ENCODE data around the gene SLC17A1. TPM values are rescaled to one million over a fixed set of nuclear protein-coding genes. Genes with fewer than 3 reads are reported as not detected.

SLC17A1 gene
- total RNA-seq, 2 experiments from 2014 or later, result not detected

DNA sequence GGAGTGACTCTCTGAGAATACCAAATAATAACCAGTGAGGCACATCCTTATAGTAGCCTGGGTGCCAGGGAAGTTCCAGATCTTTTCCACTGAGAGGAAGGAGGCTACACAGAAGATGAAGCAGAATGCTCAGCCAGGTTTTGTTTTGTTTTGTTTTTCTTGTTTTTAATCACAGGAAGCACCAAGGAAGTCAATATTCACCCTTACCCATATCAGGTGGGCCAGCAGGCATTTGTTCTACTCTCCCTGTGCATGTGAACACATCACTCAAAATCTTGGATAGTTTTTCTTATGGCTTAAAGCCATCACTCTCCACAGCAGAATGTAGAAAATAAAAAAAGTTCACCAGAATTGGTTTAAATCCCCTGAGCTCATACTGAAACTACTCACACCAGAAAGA is 10.5 kb downstream of the SLC17A1 start:
- Mint-ChIP-seq H3K9me3 (peaks cover 5% of the 10 kb centered on the region), H3K36me3 (ENCODE audit: low read depth) (peaks cover 2% of the 10 kb centered on the region), H3K27ac (no peak overlapping the region), H3K4me3 (no peak overlapping the region), H3K4me1 (ENCODE audit: low read depth) (peaks cover 4% of the 10 kb centered on the region), H3K27me3 (ENCODE audit: low read depth) (peaks cover 15% of the 10 kb centered on the region)
- DNase-seq, result no peak
- intact Hi-C loops (cut with micrococcal nuclease), result no loop called here
- CTCF ChIA-PET, result interaction anchor here (0.7 to 1.8 kb wide), 2 partner anchors 33 to 105 kb away, joined by 3 to 5 read pairs; no protein-coding TSS in a partner anchor

DNA sequence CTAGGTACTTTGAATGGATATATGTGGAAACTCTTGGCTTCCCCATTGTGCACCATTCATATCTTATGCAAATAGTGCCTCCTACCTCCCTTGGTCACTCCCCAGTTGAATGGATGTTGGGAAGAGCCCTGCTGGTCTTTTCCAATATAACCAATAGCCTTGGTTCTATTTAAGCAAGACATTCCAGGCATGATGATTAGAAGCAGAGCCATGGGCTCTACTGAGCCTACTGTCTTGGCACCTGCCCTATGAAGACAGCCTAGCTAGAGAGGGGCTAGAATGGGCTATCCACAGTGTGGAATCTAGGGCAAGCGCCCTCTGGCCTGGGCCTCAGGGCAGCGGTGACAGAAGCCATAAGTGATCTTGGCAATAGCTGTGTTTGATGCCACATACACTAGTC is 15.6 kb downstream of the SLC17A1 start:
- intact Hi-C loops (cut with micrococcal nuclease), result no loop called here
- Mint-ChIP-seq H3K9me3 (no peaks in the 10 kb centered on the region), H3K4me1 (ENCODE audit: low read depth) (peaks cover 1% of the 10 kb centered on the region), H3K4me3 (no peak overlapping the region), H3K27me3 (ENCODE audit: low read depth) (peaks cover 3% of the 10 kb centered on the region), H3K27ac (no peak overlapping the region), H3K36me3 (ENCODE audit: low read depth) (no peaks in the 10 kb centered on the region)
- CTCF ChIA-PET, result interaction anchor here (1.3 to 1.8 kb wide), 2 partner anchors 27 to 187 kb away, joined by 4 to 6 read pairs; no protein-coding TSS in a partner anchor
- no peak for DNase-seq

- no peak overlapping the region for H3K27ac Mint-ChIP-seq
- no peaks in the 10 kb centered on the region for H3K9me3 Mint-ChIP-seq
- DNase-seq, result no peak
- H3K27me3 Mint-ChIP-seq (ENCODE audit: low read depth), result peaks cover 4% of the 10 kb centered on the region
- H3K36me3 Mint-ChIP-seq (ENCODE audit: low read depth), result no peaks in the 10 kb centered on the region
- H3K4me1 Mint-ChIP-seq (ENCODE audit: low read depth), result no peaks in the 10 kb centered on the region
- intact Hi-C loops (cut with micrococcal nuclease), result no loop called here
- no peak overlapping the region for H3K4me3 Mint-ChIP-seq
- CTCF ChIA-PET, result interaction anchor here (0.6 to 1.3 kb wide), 2 partner anchors 26 to 28 kb away, joined by 4 read pairs; no protein-coding TSS in a partner anchor
Measured at GRCh38 chr6:25815194-25815593, 16.7 kb downstream of the SLC17A1 start.

GRCh38 chr6:25804804-25805203 is 27.0 kb downstream of the SLC17A1 start:
- H3K36me3 Mint-ChIP-seq (ENCODE audit: low read depth), result no peaks in the 10 kb centered on the region
- H3K27ac Mint-ChIP-seq, result no peak overlapping the region
- intact Hi-C loops (cut with micrococcal nuclease), result no loop called here
- H3K4me3 Mint-ChIP-seq, result no peak overlapping the region
- CTCF ChIA-PET, result interaction anchor here (1.2 kb wide), 1 partner anchor 50 kb away, joined by 3 read pairs; the partner anchor contains the start of gene SLC17A4
- no peaks in the 10 kb centered on the region for H3K9me3 Mint-ChIP-seq
- DNase-seq, result no peak
- H3K4me1 Mint-ChIP-seq (ENCODE audit: low read depth), result no peaks in the 10 kb centered on the region
- peaks cover 27% of the 10 kb centered on the region for H3K27me3 Mint-ChIP-seq (ENCODE audit: low read depth)

- Mint-ChIP-seq H3K4me3 (no peak overlapping the region), H3K27me3 (ENCODE audit: low read depth) (peaks cover 18% of the 10 kb centered on the region), H3K36me3 (ENCODE audit: low read depth) (no peaks in the 10 kb centered on the region), H3K9me3 (no peaks in the 10 kb centered on the region), H3K4me1 (ENCODE audit: low read depth) (no peaks in the 10 kb centered on the region), H3K27ac (no peak overlapping the region)
- no peak for DNase-seq
- CTCF ChIA-PET, result no interaction called here
- intact Hi-C loops (cut with micrococcal nuclease), result no loop called here
Measured at GRCh38 chr6:25801436-25801835, 30.4 kb downstream of the SLC17A1 start.

DNA sequence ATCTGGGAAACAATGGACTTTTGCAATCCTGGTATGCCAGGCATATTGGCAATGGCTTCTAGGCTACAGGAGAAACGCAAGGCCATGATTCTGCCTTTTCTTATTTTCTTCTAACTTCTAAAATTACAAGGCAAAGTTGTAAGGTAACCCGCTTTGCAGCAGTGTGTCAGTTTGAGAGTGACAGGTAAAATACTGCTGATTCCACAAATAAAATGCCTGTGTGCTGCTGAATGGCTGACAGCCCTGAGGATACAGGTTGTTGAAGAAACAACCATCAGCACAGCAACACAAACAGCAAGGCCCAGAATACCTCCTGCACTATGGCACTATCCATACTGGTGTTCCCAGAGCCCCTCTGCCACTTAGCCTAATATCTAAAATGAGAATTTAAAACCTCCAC is 37.1 kb downstream of the SLC17A1 start:
- CTCF ChIA-PET, result interaction anchor here (0.6 kb wide), 1 partner anchor 64 kb away, joined by 3 read pairs; no protein-coding TSS in a partner anchor
- H3K36me3 Mint-ChIP-seq (ENCODE audit: low read depth), result no peaks in the 10 kb centered on the region
- no peaks in the 10 kb centered on the region for H3K4me1 Mint-ChIP-seq (ENCODE audit: low read depth)
- no peak overlapping the region for H3K27ac Mint-ChIP-seq
- H3K4me3 Mint-ChIP-seq, result no peak overlapping the region
- intact Hi-C loops (cut with micrococcal nuclease), result no loop called here
- no peaks in the 10 kb centered on the region for H3K9me3 Mint-ChIP-seq
- no peak for DNase-seq
- H3K27me3 Mint-ChIP-seq (ENCODE audit: low read depth), result no peaks in the 10 kb centered on the region

DNA sequence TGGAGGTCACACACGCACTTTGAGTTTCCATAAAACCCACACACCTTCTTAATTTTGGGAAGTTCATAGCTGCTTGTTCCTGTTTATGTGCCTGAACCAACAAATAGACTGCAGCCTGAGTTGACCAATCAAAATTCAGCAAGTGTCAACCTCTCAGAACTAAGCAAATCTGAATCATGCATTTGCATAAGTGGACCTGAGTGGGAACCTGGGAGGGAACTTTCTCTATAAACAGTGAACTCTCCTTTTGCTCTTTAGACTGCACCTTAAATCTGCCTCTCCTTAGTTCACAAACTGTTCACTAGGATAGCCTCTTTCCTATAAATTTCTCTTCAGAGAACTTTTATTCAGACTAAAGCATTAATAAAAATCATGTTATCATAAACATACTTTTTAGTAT is 37.9 kb downstream of the SLC17A1 start:
- no peak for DNase-seq
- CTCF ChIA-PET, result interaction anchor here (0.6 kb wide), 1 partner anchor 224 kb away, joined by 3 read pairs; a partner anchor contains a TSS
- Mint-ChIP-seq H3K27ac (no peak overlapping the region), H3K4me1 (ENCODE audit: low read depth) (no peaks in the 10 kb centered on the region), H3K27me3 (ENCODE audit: low read depth) (no peaks in the 10 kb centered on the region), H3K9me3 (no peaks in the 10 kb centered on the region), H3K36me3 (ENCODE audit: low read depth) (no peaks in the 10 kb centered on the region), H3K4me3 (no peak overlapping the region)
- intact Hi-C loops (cut with micrococcal nuclease), result no loop called here

GRCh38 chr6:25792016-25792415 is 39.8 kb downstream of the SLC17A1 start:
- no peaks in the 10 kb centered on the region for H3K36me3 Mint-ChIP-seq (ENCODE audit: low read depth)

GRCh38 chr6:25789475-25789874 is 42.4 kb downstream of the SLC17A1 start:
- Mint-ChIP-seq H3K4me3 (no peak overlapping the region), H3K4me1 (ENCODE audit: low read depth) (no peaks in the 10 kb centered on the region), H3K27me3 (ENCODE audit: low read depth) (no peaks in the 10 kb centered on the region), H3K9me3 (no peaks in the 10 kb centered on the region), H3K27ac (no peak overlapping the region), H3K36me3 (ENCODE audit: low read depth) (no peaks in the 10 kb centered on the region)
- no peak for DNase-seq
- intact Hi-C loops (cut with micrococcal nuclease), result loop anchor here (2.0 kb wide), 2 partner anchors 93 to 101 kb away; no protein-coding TSS in a partner anchor
- CTCF ChIA-PET, result interaction anchor here (0.6 to 2.3 kb wide), 16 partner anchors 10 to 237 kb away, joined by 3 to 15 read pairs (median 4); a partner anchor contains a TSS

More at GRCh38 chr6:25792016-25792415, 39.8 kb downstream of the SLC17A1 start:
- CTCF ChIA-PET, result no interaction called here
- no peak overlapping the region for H3K27ac Mint-ChIP-seq
- no peaks in the 10 kb centered on the region for H3K9me3 Mint-ChIP-seq
- H3K4me1 Mint-ChIP-seq (ENCODE audit: low read depth), result no peaks in the 10 kb centered on the region
- H3K4me3 Mint-ChIP-seq, result no peak overlapping the region
- H3K27me3 Mint-ChIP-seq (ENCODE audit: low read depth), result no peaks in the 10 kb centered on the region
- DNase-seq, result no peak
- intact Hi-C loops (cut with micrococcal nuclease), result no loop called here

- Mint-ChIP-seq H3K4me3 (no peak overlapping the region), H3K9me3 (no peaks in the 10 kb centered on the region), H3K36me3 (ENCODE audit: low read depth) (no peaks in the 10 kb centered on the region), H3K4me1 (ENCODE audit: low read depth) (no peaks in the 10 kb centered on the region), H3K27ac (no peak overlapping the region), H3K27me3 (ENCODE audit: low read depth) (no peaks in the 10 kb centered on the region)
- intact Hi-C loops (cut with micrococcal nuclease), result loop anchor here (1.0 to 2.0 kb wide), 4 partner anchors 94 to 204 kb away; no protein-coding TSS in a partner anchor
- CTCF ChIA-PET, result interaction anchor here (0.7 to 2.3 kb wide), 24 partner anchors 9 to 238 kb away, joined by 3 to 15 read pairs (median 4); partner anchors contain the start of gene TRIM38
- DNase-seq, result peak; percentile 73
Measured at GRCh38 chr6:25788305-25788922, 43.4 kb downstream of the SLC17A1 start.

- no peaks in the 10 kb centered on the region for H3K4me1 Mint-ChIP-seq (ENCODE audit: low read depth)
- CTCF ChIA-PET, result interaction anchor here (0.6 to 2.2 kb wide), 8 partner anchors 28 to 235 kb away, joined by 3 to 14 read pairs (median 4); no protein-coding TSS in a partner anchor
- H3K27me3 Mint-ChIP-seq (ENCODE audit: low read depth), result no peaks in the 10 kb centered on the region
- no peak overlapping the region for H3K4me3 Mint-ChIP-seq
- H3K9me3 Mint-ChIP-seq, result no peaks in the 10 kb centered on the region
- intact Hi-C loops (cut with micrococcal nuclease), result no loop called here
- H3K27ac Mint-ChIP-seq, result no peak overlapping the region
- no peak for DNase-seq
- no peaks in the 10 kb centered on the region for H3K36me3 Mint-ChIP-seq (ENCODE audit: low read depth)
Measured at GRCh38 chr6:25787428-25787827, 44.4 kb downstream of the SLC17A1 start.

DNA sequence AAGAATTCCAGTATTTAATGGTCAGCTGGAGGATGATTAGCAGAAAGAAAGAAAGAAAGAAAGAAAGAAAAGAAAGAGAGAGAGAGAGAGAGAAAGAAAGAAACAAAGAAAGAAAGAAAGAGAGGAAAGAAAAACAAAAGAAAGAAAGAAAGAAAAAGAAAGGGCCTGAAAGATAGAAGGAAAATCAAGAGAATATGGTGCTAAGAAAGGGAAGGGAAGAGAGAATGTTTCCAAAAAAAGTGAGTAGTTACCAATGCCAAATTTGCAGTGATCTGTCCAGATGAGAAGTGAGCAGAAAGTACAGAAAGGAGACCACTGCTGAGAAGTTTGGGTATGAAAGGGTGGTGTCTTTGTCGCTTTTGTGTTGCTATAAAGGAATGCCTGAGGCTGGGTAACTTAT is 50.7 kb downstream of the SLC17A1 start:
- Mint-ChIP-seq H3K9me3 (no peaks in the 10 kb centered on the region), H3K4me3 (no peak overlapping the region), H3K36me3 (ENCODE audit: low read depth) (no peaks in the 10 kb centered on the region), H3K27me3 (ENCODE audit: low read depth) (peaks cover 2% of the 10 kb centered on the region), H3K4me1 (ENCODE audit: low read depth) (peaks cover 16% of the 10 kb centered on the region), H3K27ac (no peak overlapping the region)
- intact Hi-C loops (cut with micrococcal nuclease), result no loop called here
- CTCF ChIA-PET, result no interaction called here
- no peak for DNase-seq

All from activated naive CD4-positive, alpha-beta T cell treated with anti-CD3 and anti-CD28 coated beads for 36 hours (primary cell).